ENCODE results near the gene LILRA6. TPM values are rescaled to one million over a fixed set of nuclear protein-coding genes. Genes with fewer than 3 reads are reported as not detected.
A peak's percentile ranks its signal among the peaks of the same experiment; 100 is the strongest.

LILRA6 gene
- total and polyA plus RNA-seq, 2 of the 13 experiments (the other 11 are each of a cell fraction or from before 2014, with no cell fraction given): not detected

- TF ChIP-seq CSRNP1 (CRISPR knock-in tag; IDR thresholded peaks at IDR 0.05) (no peak), HMGXB4 (CRISPR knock-in tag; IDR thresholded peaks at IDR 0.05; ENCODE audit: borderline replicate concordance in 1 of 2, low read depth in 1 of 2) (no peak), ZNF629 (CRISPR knock-in tag; conservative IDR thresholded peaks at IDR 0.05) (peak; percentile 94), TRIM22 (IDR thresholded peaks at IDR 0.05) (no peak), SOX13 (IDR thresholded peaks at IDR 0.05) (no peak), SOX13 (CRISPR knock-in tag; conservative IDR thresholded peaks at IDR 0.05 in 1 of 2, IDR thresholded peaks at IDR 0.05 in 1 of 2) (no peak), ZZZ3 (CRISPR knock-in tag; IDR thresholded peaks at IDR 0.05; ENCODE audit: borderline replicate concordance) (no peak)
These were observed 23.5 kb downstream of the LILRA6 start (continued) for GRCh38 chr19:54218960-54219661.

All from HepG2 (cell line).